Jurkat, Clone E6-1 (cell line): Measurements from ENCODE around the gene ALDOA.
"Not testable (repeated sequence)": the region's sequence is repeated elsewhere in the genome, so short reads cannot be mapped to it uniquely, and the experiment has no call there.

Experiments used
- DNase-seq: peaks from one replicate; pipeline ENCODE4 v3.0.0-alpha.2; 2011; ENCODE audit warnings: low read depth, low spot score
- H3K4me3 ChIP-seq: 2 replicates; pipeline ENCODE4 v1.5.1; 2011; ENCODE audit warnings: mild to moderate bottlenecking, low read length, control low read depth, moderate library complexity

ALDOA gene

GRCh38 chr16:30033270-30033669, 32.3 kb upstream of the ALDOA start:
- no peak for DNase-seq

GRCh38 chr16:30040221-30040620, 25.3 kb upstream of the ALDOA start:
- no peak overlapping the region for H3K4me3 ChIP-seq
- no peak for DNase-seq

More at GRCh38 chr16:30033270-30033669, 32.3 kb upstream of the ALDOA start:
- no peak overlapping the region for H3K4me3 ChIP-seq

DNA sequence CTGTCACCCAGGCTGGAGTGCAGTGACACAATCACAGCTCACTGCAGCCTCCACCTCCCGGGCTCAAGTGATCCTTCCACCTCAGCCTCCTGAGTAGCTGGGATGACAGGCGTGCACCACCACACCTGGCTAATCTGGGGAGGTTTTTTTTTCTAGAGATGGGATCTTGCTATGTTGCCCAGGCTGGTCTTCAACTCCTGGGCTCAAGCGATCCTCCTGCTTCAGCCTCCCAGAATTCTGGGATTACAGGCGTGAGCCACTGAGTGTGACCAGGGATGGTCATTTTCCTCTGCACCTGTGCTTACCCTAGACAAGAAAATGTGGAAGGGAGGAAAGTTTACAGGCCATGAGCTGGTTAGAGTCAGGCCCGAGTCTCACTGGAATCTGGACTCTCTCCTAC, 24.9 kb upstream of the ALDOA start:
- DNase-seq, H3K4me3 ChIP-seq: not testable (repeated sequence)

- H3K4me3 ChIP-seq: no peak overlapping the region
- DNase-seq: no peak
Measured at GRCh38 chr16:30041841-30042240, 23.7 kb upstream of the ALDOA start.

DNA sequence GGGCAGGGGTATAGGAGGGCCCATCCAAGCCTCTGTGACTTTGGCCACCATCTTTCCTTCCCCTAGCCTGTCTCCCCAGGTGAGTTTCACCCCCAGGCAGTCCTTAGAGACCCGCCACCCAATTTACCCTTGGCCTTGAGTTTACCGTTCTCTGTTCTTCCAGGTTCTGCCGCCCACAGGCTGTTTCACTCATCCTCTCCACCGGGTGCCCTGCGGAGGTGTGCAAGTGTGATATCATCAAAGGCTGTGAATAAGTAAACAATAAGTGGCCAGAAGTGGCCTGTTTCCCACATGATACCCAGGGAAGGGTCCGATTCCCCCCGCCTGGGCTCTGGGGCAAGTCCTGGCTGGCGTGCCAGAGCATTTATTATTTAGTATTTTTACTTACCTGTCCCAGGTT, 19.4 kb upstream of the ALDOA start:
- DNase-seq: no peak
- no peak overlapping the region for H3K4me3 ChIP-seq

DNA sequence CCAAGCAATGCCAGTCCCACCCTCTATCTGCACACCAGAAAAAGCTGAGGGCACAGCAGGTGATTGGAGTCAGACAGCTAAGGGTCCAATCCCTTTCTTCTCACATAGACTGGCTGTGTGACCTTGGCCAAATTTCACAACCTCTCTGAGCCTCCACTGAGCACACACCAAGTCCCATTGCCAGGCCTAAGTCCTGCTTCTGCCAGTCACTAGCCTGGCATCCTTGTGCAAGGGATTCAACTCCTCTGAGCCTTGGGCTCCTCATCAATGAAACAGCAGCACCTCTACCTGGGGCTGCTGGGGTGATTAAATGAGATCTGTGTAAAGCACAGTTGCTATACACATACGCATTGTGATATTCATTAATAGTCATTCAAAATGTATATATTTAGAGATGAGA, 19.0 kb upstream of the ALDOA start:
- no peak for DNase-seq
- H3K4me3 ChIP-seq: no peak overlapping the region

GRCh38 chr16:30049871-30050270, 15.7 kb upstream of the ALDOA start:
- DNase-seq: no peak
- no peak overlapping the region for H3K4me3 ChIP-seq

GRCh38 chr16:30051518-30051917, 14.0 kb upstream of the ALDOA start:
- peak overlapping the region; percentile 84 for H3K4me3 ChIP-seq
- no peak for DNase-seq

DNA sequence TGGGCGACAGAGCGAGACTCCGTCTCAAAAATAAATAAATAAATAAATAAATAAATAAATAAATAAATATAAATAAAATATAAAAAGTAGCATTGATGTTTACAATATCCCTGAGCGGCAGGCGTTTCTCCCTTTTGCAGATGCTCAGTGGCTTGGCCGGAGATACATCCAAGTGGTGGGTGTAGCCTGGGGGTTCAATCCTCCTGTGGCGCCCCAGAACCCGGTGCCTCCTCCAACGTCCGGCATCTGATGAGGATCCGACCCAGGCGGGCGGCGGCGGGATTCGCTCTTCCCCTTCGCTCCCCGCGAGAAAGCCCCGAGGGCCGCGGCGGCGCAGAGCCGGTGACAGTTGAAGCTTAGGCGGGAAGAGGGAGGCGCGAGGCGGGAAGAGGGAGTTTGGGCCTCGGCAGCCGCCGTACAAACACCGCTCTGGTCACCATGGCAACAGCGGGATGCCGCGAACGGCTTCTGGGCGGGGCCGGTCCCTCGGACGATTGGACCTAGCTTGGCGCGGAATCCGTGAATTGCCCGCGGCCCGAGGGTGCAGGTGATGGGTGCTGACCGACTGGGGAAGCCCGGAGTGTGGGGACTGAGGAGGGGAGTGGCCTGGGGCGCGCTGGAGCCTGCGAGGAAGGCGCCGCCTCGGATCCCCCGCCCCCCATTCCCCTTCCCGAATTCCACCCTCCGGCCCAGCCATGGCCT, 12.7 kb upstream of the ALDOA start:
- peak overlapping the region; percentile 84 for H3K4me3 ChIP-seq
- peak; percentile 89 for DNase-seq

DNA sequence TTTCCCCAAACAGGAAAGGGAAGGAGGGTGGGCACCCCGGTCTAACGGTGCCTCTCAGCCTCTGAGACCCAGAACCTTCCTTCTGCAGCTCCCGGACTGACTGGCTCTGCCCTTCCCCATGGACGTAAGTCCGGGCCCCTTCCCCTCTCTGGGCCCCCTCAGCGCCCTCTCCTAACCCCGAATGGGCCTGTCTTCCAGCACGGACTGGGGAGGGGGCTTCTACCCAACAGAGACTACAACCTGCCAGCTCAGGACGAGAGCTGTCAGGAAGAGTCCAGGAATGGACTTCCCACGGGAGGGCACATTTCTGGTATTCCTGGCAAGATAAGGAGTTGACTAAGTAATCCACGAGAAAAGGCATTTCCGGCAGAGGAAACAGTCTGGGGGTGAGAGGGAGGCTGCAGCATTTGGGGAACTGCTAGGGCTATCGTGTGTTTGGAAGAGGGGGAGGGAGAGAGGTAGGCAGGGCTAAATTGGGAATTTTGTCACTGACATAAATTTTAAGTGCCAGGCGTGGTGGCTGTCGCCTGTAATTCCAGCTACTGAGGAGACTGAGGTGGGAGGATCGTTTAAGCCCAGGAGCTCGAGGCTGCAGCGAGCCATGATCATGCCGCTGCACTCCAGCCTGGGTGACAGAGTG, 12.1 kb upstream of the ALDOA start:
- DNase-seq: no peak
- H3K4me3 ChIP-seq: peak overlapping the region; percentile 84

DNA sequence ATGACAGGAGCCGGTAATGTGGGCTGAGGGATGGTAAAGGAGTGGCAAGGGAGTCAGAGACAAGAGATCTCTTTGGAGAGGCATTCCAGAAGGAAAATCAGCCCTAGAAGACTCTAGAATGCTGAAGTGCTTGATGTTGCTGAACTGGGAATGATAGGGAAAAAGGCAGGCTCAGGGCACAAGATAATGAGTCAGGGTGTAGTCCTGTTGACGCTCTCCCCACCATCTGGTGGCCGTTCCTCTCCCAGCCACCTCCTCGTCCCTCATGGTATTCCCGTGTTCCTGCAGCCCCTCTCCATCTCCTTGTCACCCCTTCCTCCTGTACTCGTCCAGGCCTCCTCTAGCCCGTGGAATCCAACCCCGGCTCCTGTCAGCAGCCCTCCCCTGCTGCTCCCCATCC, 11.1 kb upstream of the ALDOA start:
- DNase-seq: no peak
- no peak overlapping the region for H3K4me3 ChIP-seq

DNA sequence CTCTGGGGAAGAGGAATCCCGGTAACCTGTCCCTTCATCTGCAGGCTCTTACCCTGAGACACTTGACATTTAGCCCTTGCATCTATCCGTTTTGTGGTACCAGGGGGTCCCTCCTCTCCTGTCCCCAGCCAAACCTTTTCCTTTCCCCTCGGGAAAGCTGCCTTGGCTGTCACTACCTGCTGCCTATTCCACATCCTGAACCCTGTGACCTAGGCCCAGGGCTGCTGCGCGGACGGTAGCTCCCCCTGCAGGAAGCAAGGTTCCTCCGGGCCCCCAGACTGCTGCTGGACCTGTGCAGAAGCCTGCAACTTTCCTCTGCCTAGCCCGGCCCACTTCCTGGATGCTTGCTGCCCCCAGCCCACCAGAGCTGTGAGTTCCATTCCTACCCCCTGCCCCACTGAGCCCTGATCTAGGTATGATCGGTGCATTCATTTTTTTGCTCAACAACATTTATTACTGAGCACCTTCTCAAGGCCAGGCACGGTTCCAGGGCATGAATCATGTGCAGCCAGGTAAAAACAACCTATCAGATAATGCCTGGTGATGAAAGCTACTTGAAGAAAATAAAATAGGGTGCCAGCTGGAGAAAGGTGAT, 10.5 kb upstream of the ALDOA start:
- no peak for DNase-seq
- H3K4me3 ChIP-seq: no peak overlapping the region

DNA sequence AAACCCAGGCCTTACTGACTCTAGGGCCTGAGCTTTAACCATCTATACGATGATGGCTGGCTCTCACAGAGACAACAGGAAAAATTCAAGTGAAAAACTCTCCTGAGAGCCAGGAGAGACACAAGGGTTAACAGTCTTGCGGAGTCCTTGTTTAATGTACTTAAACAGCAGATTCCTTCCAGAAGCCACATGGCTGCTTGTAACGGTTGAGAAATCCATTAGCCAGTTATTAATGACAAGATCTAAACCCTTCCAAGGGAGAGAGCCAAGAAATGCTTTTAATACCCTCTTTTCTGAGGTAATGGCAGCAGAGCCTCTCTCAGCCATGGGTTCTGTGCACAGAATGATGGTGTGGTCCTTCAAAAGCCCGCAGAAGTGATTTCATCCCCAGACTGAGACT, 5.2 kb upstream of the ALDOA start:
- no peak for DNase-seq
- H3K4me3 ChIP-seq: no peak overlapping the region

GRCh38 chr16:30060836-30061554, 4.6 kb upstream of the ALDOA start:
- no peak for DNase-seq
- H3K4me3 ChIP-seq: no peak overlapping the region

GRCh38 chr16:30063278-30063892, 2.2 kb upstream of the ALDOA start:
- no peak for DNase-seq
- H3K4me3 ChIP-seq: peak overlapping the region; percentile 92

GRCh38 chr16:30063893-30064728, 1.4 kb upstream of the ALDOA start:
- H3K4me3 ChIP-seq: peak overlapping the region; percentile 92
- peak; percentile 75 for DNase-seq

- peak overlapping the region; percentile 92 for H3K4me3 ChIP-seq
- DNase-seq: no peak
Measured at GRCh38 chr16:30064729-30065101, 845 bp upstream of the ALDOA start.

DNA sequence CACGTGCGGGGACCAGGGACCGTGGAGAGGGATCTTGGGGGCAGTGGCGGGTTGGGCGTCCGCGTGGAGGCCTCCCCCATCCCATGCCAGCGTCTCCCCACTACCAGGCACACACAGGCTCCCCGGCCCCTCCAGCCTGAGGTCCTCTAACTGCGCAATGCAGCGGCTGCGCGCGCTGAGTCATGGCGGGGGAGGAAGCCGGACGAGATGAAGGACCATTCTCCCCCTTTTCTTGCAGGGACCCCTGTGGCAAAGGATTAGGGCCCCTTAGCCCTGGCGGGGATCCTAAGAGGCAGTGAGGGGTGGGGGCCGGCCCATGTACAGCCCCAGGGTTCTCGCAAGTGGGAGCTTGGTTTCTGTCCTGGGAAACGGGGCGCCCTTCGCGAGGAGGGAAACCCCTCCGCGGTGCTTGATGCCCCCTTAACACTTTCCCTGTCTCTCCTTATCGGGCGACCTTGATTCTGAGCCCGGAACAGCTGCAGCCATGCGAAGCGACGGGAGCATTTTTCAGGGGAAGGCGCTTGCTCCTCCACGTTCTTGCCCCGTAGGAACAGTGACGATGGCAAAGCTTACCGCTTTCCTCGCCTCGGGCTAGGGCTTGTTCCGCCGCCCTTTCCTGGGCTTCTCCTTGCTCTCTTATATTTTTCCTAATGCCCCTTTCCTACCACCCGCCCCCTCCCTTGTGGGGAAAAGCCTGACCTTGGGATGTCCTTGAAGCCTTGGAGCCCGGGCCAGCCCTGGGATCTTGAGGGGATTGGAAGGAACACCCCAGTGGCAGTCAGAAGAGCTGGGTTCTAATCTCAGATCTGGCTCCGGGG, 592 bp downstream of the ALDOA start:
- no peak for DNase-seq
- peak overlapping the region; percentile 92 for H3K4me3 ChIP-seq
